Endothelial cell (in vitro differentiated cells): Measurements from ENCODE around the gene ARL5C. TPM values are rescaled to one million over a fixed set of nuclear protein-coding genes. Genes with fewer than 3 reads are reported as not detected.

Experiments used
- DNase-seq: peaks from one replicate; pipeline ENCODE4 v3.0.0; 2021; ENCODE audit warnings: low spot score
- H3K27ac Mint-ChIP-seq: one replicate; pipeline ENCODE4 v1.8.0; 2021; ENCODE audit warnings: mixed read lengths, inconsistent platforms; ENCODE audit not compliant: unreplicated experiment
- H3K27me3 Mint-ChIP-seq: one replicate; pipeline ENCODE4 v1.8.0; 2021; ENCODE audit warnings: mild to moderate bottlenecking, moderate library complexity, mixed read lengths, inconsistent platforms; ENCODE audit not compliant: unreplicated experiment
- H3K36me3 Mint-ChIP-seq: one replicate; pipeline ENCODE4 v1.8.0; 2021; ENCODE audit warnings: mild to moderate bottlenecking, low read depth, mixed read lengths, inconsistent platforms; ENCODE audit not compliant: unreplicated experiment
- H3K4me1 Mint-ChIP-seq: one replicate; pipeline ENCODE4 v1.8.0; 2021; ENCODE audit warnings: mild to moderate bottlenecking, mixed read lengths, inconsistent platforms; ENCODE audit not compliant: unreplicated experiment
- H3K4me3 Mint-ChIP-seq: one replicate; pipeline ENCODE4 v1.8.0; 2021; ENCODE audit warnings: mild to moderate bottlenecking, mixed read lengths, inconsistent platforms; ENCODE audit not compliant: unreplicated experiment
- H3K9me3 Mint-ChIP-seq: one replicate; pipeline ENCODE4 v1.8.0; 2021; ENCODE audit warnings: mixed read lengths, inconsistent platforms; ENCODE audit not compliant: unreplicated experiment
- total RNA-seq: library from RNA; stranded (reverse); fragmentation: NEBNext Ultra II Directional; extraction: Animal tissue kit (Norgen Biotek cat#: 25700); gene quantifications from one replicate; pipeline ENCODE4 v1.2.1, GENCODE V29; 2021; ENCODE audit not compliant: unreplicated experiment
- TF ChIP-seq, protein P1 (sequence below): fragments of 200-600 bp; sonication (generic); IDR thresholded peaks from one replicate; pipeline ENCODE4 v1.5.0; 2021; ENCODE audit warnings: antibody characterized with exemption; ENCODE audit not compliant: unreplicated experiment

ARL5C gene
- total RNA-seq, 1 donor from 2014 or later = not detected

- Mint-ChIP-seq H3K36me3 (peaks cover 3% of the 10 kb centered on the region), H3K4me3 (peak overlapping the region; percentile 93), H3K9me3 (no peaks in the 10 kb centered on the region), H3K27ac (no peak overlapping the region), H3K4me1 (peaks cover 16% of the 10 kb centered on the region), H3K27me3 (peaks cover 7% of the 10 kb centered on the region)
- TF ChIP-seq, protein P1, sequence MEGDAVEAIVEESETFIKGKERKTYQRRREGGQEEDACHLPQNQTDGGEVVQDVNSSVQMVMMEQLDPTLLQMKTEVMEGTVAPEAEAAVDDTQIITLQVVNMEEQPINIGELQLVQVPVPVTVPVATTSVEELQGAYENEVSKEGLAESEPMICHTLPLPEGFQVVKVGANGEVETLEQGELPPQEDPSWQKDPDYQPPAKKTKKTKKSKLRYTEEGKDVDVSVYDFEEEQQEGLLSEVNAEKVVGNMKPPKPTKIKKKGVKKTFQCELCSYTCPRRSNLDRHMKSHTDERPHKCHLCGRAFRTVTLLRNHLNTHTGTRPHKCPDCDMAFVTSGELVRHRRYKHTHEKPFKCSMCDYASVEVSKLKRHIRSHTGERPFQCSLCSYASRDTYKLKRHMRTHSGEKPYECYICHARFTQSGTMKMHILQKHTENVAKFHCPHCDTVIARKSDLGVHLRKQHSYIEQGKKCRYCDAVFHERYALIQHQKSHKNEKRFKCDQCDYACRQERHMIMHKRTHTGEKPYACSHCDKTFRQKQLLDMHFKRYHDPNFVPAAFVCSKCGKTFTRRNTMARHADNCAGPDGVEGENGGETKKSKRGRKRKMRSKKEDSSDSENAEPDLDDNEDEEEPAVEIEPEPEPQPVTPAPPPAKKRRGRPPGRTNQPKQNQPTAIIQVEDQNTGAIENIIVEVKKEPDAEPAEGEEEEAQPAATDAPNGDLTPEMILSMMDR = no peak
- DNase-seq = peak; percentile 22
Observed at GRCh38 chr17:39165178-39165840, 652 bp downstream of the ARL5C start.

GRCh38 chr17:39164675-39165143 lies 1.3 kb downstream of the ARL5C start:
- TF ChIP-seq, protein P1 = peak; percentile 72
- H3K27me3 Mint-ChIP-seq = peaks cover 7% of the 10 kb centered on the region
- peak; percentile 74 for DNase-seq
- H3K27ac Mint-ChIP-seq = no peak overlapping the region
- H3K4me1 Mint-ChIP-seq = peaks cover 16% of the 10 kb centered on the region
- H3K4me3 Mint-ChIP-seq = peak overlapping the region; percentile 93
- peaks cover 3% of the 10 kb centered on the region for H3K36me3 Mint-ChIP-seq
- H3K9me3 Mint-ChIP-seq = no peaks in the 10 kb centered on the region

DNA sequence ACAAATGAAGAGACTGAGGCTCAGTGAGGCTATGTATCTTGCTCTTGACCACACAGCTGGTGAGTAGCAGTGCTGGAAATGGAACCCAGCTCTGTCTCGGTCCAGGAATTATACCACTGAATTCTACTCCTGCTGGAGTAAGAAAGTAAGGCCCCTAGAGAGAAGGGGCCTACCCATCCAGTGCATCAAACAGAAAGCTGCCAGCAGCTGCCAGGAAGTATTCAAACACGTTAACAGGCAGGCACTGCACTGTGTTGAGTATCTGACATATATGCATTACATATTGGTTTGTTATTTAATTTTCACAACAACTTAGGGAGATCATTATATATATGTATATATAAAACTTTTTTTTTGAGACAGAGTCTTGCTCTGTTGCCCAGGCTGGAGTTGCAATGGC lies 4.0 kb downstream of the ARL5C start:
- Mint-ChIP-seq H3K4me1 (peaks cover 14% of the 10 kb centered on the region), H3K9me3 (no peaks in the 10 kb centered on the region), H3K27ac (no peak overlapping the region), H3K4me3 (no peak overlapping the region), H3K27me3 (peaks cover 7% of the 10 kb centered on the region), H3K36me3 (no peaks in the 10 kb centered on the region)
- no peak for DNase-seq
- TF ChIP-seq, protein P1 = no peak

DNA sequence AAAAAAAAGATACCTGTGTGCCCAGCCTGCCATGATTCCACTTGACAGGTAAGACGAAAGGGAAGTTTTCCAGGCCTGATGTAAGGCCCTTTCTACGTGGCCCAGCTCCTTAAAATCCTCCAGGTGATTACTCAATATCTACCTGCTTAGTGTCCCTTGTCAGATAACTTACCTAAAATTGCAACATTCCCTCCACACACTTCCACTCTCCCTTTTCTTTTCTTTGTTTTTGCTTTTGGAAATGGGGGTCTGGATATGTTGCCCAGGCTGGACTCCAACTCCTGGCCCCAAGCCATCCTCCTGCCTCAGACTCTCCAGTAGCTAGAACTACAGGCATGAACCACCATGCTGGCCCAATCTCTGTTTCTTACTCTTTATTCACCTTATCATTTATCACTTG lies 7.3 kb downstream of the ARL5C start:
- Mint-ChIP-seq H3K36me3 (peaks cover 10% of the 10 kb centered on the region), H3K4me3 (no peak overlapping the region), H3K27me3 (peaks cover 10% of the 10 kb centered on the region), H3K27ac (no peak overlapping the region), H3K4me1 (peaks cover 10% of the 10 kb centered on the region), H3K9me3 (no peaks in the 10 kb centered on the region)
- TF ChIP-seq, protein P1 = no peak
- DNase-seq = no peak

- H3K9me3 Mint-ChIP-seq = no peaks in the 10 kb centered on the region
- H3K4me3 Mint-ChIP-seq = no peak overlapping the region
- peaks cover 22% of the 10 kb centered on the region for H3K27me3 Mint-ChIP-seq
- no peak overlapping the region for H3K27ac Mint-ChIP-seq
- H3K36me3 Mint-ChIP-seq = peaks cover 18% of the 10 kb centered on the region
- TF ChIP-seq, protein P1 = no peak
- DNase-seq = no peak
- peaks cover 25% of the 10 kb centered on the region for H3K4me1 Mint-ChIP-seq
Observed at GRCh38 chr17:39156491-39156890, 9.5 kb downstream of the ARL5C start.
